Measurements from ENCODE around the gene XPO6.

Gene XPO6

DNA sequence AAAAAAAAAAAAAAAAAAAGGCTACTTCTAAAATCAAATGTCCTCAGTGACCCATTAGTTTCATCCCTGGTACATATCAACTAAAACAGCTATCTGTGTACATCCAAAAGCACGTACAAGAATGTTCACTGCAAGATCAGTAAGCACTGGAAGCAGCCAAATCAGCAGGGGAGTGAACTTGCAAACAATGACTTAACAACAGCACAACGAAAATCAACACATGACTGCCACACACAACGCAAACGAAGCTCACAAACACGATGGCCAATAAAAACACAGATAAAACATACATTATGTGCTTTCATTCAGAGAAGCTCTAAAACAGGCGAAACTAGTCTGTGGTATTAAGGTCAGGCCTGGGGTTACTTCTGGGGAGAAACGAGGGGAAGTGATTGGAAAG is 60.6 kb downstream of the XPO6 start:
- no peak overlapping the region for H3K4me2 ChIP-seq (ENCODE audit: low read depth, low read length, poor library complexity, severe bottlenecking)
- H3K27me3 ChIP-seq (ENCODE audit: insufficient read depth, low read length, poor library complexity, severe bottlenecking), result no peaks in the 10 kb centered on the region
- no peak for TF ChIP-seq EZH2phosphoT487 (IDR thresholded peaks at IDR 0.05; ENCODE audit: borderline replicate concordance)
- TF ChIP-seq, protein P1, sequence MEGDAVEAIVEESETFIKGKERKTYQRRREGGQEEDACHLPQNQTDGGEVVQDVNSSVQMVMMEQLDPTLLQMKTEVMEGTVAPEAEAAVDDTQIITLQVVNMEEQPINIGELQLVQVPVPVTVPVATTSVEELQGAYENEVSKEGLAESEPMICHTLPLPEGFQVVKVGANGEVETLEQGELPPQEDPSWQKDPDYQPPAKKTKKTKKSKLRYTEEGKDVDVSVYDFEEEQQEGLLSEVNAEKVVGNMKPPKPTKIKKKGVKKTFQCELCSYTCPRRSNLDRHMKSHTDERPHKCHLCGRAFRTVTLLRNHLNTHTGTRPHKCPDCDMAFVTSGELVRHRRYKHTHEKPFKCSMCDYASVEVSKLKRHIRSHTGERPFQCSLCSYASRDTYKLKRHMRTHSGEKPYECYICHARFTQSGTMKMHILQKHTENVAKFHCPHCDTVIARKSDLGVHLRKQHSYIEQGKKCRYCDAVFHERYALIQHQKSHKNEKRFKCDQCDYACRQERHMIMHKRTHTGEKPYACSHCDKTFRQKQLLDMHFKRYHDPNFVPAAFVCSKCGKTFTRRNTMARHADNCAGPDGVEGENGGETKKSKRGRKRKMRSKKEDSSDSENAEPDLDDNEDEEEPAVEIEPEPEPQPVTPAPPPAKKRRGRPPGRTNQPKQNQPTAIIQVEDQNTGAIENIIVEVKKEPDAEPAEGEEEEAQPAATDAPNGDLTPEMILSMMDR (conservative IDR thresholded peaks at IDR 0.05; ENCODE audit: low read length), result no peak
- H3F3A ChIP-seq (ENCODE audit: low read depth), result no peaks in the 10 kb centered on the region
- H3K4me1 ChIP-seq (ENCODE audit: insufficient read depth, low read length, poor library complexity, severe bottlenecking), result no peaks in the 10 kb centered on the region
- H4K20me1 ChIP-seq (ENCODE audit: insufficient read depth, low read length, poor library complexity, severe bottlenecking), result peaks cover 3% of the 10 kb centered on the region
- H3K9me3 ChIP-seq (ENCODE audit: insufficient read depth, low read depth, low read length), result no peaks in the 10 kb centered on the region
- no peaks in the 10 kb centered on the region for H3K79me2 ChIP-seq (ENCODE audit: insufficient read depth, low read length)
- no peak overlapping the region for H3K9ac ChIP-seq (ENCODE audit: low read depth, low read length, poor library complexity, severe bottlenecking)
- no peak overlapping the region for H2AFZ ChIP-seq (ENCODE audit: low read length)
- H3K4me3 ChIP-seq (ENCODE audit: low read length, poor library complexity, severe bottlenecking), result no peak overlapping the region
- H3K9me2 ChIP-seq (replicated peaks; ENCODE audit: low read depth, low read length), result no peaks in the 10 kb centered on the region
- peaks cover 96% of the 10 kb centered on the region for H3K36me3 ChIP-seq (ENCODE audit: insufficient read depth, low read length)

GRCh38 chr16:28149011-28149888 is 62.5 kb downstream of the XPO6 start:
- no peaks in the 10 kb centered on the region for H3K79me2 ChIP-seq (ENCODE audit: insufficient read depth, low read length)
- H3K9me3 ChIP-seq (ENCODE audit: insufficient read depth, low read depth, low read length), result no peaks in the 10 kb centered on the region
- no peak overlapping the region for H3K4me2 ChIP-seq (ENCODE audit: low read depth, low read length, poor library complexity, severe bottlenecking)
- H3K36me3 ChIP-seq (ENCODE audit: insufficient read depth, low read length), result peaks cover 94% of the 10 kb centered on the region
- no peak overlapping the region for H2AFZ ChIP-seq (ENCODE audit: low read length)
- H3K4me1 ChIP-seq (ENCODE audit: insufficient read depth, low read length, poor library complexity, severe bottlenecking), result peaks cover 6% of the 10 kb centered on the region
- H3K4me3 ChIP-seq (ENCODE audit: low read length, poor library complexity, severe bottlenecking), result no peak overlapping the region
- no peaks in the 10 kb centered on the region for H4K20me1 ChIP-seq (ENCODE audit: insufficient read depth, low read length, poor library complexity, severe bottlenecking)
- no peaks in the 10 kb centered on the region for H3K9me2 ChIP-seq (replicated peaks; ENCODE audit: low read depth, low read length)
- no peaks in the 10 kb centered on the region for H3K27me3 ChIP-seq (ENCODE audit: insufficient read depth, low read length, poor library complexity, severe bottlenecking)
- H3F3A ChIP-seq (ENCODE audit: low read depth), result no peaks in the 10 kb centered on the region
- no peak for TF ChIP-seq EZH2phosphoT487 (IDR thresholded peaks at IDR 0.05; ENCODE audit: borderline replicate concordance)
- TF ChIP-seq, protein P1 (conservative IDR thresholded peaks at IDR 0.05; ENCODE audit: low read length), result no peak
- H3K9ac ChIP-seq (ENCODE audit: low read depth, low read length, poor library complexity, severe bottlenecking), result no peak overlapping the region

GRCh38 chr16:28146536-28146935 is 65.2 kb downstream of the XPO6 start:
- Histone ChIP-seq H3K4me1 (ENCODE audit: insufficient read depth, low read length, poor library complexity, severe bottlenecking) (peaks cover 25% of the 10 kb centered on the region), H3K27me3 (ENCODE audit: insufficient read depth, low read length, poor library complexity, severe bottlenecking) (no peaks in the 10 kb centered on the region), H3K9me2 (replicated peaks; ENCODE audit: low read depth, low read length) (no peaks in the 10 kb centered on the region), H2AFZ (ENCODE audit: low read length) (no peak overlapping the region), H4K20me1 (ENCODE audit: insufficient read depth, low read length, poor library complexity, severe bottlenecking) (no peaks in the 10 kb centered on the region), H3K9ac (ENCODE audit: low read depth, low read length, poor library complexity, severe bottlenecking) (no peak overlapping the region), H3K79me2 (ENCODE audit: insufficient read depth, low read length) (no peaks in the 10 kb centered on the region), H3F3A (ENCODE audit: low read depth) (peaks cover 11% of the 10 kb centered on the region; the same call in 1 of the 2 replicates), H3K36me3 (ENCODE audit: insufficient read depth, low read length) (peaks cover 81% of the 10 kb centered on the region; the same call in 1 of the 2 replicates), H3K9me3 (ENCODE audit: insufficient read depth, low read depth, low read length) (no peaks in the 10 kb centered on the region), H3K4me3 (ENCODE audit: low read length, poor library complexity, severe bottlenecking) (no peak overlapping the region), H3K4me2 (ENCODE audit: low read depth, low read length, poor library complexity, severe bottlenecking) (no peak overlapping the region)
- no peak for TF ChIP-seq EZH2phosphoT487 (IDR thresholded peaks at IDR 0.05; ENCODE audit: borderline replicate concordance)
- TF ChIP-seq, protein P1 (conservative IDR thresholded peaks at IDR 0.05; ENCODE audit: low read length), result no peak
